SHP77 treated with DMSO at 0.1 percent for 48 hours (cell line): ENCODE results near the gene PRIMPOL.
"Not testable (repeated sequence)": the region's sequence is repeated elsewhere in the genome, so short reads cannot be mapped to it uniquely, and the experiment has no call there.

Experiments used
- DNase-seq: peaks from one replicate; lab custom pipeline; 2025; lab: John Stamatoyannopoulos, UW

The PRIMPOL gene, protein sequence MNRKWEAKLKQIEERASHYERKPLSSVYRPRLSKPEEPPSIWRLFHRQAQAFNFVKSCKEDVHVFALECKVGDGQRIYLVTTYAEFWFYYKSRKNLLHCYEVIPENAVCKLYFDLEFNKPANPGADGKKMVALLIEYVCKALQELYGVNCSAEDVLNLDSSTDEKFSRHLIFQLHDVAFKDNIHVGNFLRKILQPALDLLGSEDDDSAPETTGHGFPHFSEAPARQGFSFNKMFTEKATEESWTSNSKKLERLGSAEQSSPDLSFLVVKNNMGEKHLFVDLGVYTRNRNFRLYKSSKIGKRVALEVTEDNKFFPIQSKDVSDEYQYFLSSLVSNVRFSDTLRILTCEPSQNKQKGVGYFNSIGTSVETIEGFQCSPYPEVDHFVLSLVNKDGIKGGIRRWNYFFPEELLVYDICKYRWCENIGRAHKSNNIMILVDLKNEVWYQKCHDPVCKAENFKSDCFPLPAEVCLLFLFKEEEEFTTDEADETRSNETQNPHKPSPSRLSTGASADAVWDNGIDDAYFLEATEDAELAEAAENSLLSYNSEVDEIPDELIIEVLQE

DNA sequence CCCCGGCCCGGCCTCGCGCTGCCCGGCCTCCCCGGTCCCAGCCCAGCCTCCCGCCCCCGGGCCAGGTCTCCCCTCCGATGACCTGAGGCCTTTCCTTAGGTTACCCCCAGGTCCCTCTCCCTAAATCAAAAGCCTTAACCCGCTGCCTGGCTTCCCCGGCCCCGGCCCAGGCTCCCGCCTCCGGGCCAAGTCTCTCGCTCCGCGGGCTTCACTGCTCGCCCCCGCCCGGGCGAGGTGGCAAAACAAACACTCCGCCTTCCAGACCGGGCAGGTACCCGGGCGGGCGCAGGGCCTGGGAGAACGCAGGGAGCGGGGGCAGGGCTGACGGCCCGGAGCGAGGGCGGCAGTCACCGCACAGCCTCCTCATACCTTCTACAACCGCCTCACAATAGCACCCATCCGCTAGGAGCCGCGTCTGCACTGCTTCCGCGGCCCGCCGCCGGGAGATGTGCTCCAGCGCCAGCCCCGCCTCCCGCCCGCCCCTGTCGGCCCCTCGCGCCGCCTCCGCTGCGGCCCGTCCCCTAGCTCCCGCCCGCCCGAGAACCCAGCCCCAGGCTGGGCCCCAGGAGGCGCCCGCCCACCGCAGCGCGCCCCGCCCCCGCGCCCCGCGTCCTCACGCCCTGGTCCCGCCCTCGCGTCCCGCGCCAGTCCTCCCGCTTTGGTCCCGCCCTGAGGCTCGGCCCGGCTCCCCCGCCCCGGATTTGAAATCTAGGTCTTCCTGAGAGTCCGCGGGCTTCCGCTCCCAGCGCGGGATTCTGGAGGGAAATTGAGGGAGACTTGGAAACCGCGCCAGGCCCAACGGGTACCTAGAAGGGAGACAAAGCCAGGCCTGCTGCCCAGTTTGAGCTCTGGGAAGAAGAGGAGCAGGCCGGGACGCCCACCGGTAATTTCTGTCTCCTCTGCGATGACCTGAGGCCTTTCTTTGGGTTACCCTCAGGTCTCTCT is at the start of gene PRIMPOL, which contains the start of gene CASP3:
Gene PRIMPOL (plus strand): TSS at position 713 of the 945 bp plus-strand sequence. CDS start 7,403 bp downstream, outside the sequence.
Gene CASP3 (minus strand): TSS at position 422 of the 945 bp plus-strand sequence. CDS start 10,994 bp downstream, outside the sequence.
- DNase-seq, result peak; percentile 37

DNA sequence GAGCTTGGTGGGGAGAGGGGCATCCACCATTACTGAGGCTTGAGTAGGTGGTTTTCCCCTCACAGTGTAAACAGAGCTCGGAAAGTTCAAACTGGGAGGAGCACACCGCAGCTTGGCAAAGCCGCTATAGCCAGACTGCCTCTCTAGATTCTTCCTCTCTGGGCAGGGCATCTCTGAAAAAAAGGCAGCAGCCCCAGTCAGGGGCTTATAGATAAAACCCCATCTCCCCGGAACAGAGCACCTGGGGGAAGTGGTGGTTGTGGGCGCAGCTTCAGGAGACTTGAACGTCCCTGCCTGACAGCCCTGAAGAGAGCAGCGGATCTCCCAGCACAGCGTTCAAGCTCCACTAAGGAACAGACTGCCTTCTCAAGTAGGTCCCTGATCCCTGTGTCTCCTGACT is 48.6 kb upstream of the PRIMPOL start:
- not testable (repeated sequence) for DNase-seq

DNA sequence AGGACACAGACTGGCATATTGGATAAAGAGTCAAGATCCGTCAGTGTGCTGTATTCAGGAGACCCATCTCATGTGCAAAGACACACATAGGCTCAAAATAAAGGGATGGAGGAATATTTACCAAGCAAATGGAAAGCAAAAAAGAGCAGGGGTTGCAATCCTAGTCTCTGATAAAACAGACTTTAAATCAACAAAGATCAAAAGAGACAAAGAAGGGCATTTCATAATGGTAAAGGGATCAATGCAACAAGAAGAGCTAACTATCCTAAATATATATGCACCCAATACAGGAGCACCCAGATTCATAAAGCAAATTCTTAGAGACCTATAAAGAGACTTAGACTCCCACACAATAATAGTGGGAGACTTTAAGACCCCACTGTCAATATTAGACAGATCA is 46.7 kb upstream of the PRIMPOL start:
- DNase-seq, result not testable (repeated sequence)

DNA sequence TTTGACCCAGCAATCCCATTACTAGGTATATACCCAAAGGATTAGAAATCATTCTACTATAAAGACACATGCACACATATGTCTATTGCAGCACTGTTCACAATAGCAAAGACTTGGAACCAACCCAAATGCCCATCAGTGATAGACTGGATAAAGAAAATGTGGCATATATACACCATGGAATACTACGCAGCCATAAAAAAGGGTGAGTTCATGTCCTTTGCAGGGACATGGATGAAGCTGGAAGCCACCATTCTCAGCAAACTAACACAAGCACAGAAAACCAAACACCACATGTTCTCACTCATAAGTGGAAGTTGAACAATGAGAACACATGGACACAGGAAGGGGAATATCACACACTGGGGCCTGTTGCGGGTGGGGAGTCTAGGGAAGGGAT is 42.1 kb upstream of the PRIMPOL start:
- not testable (repeated sequence) for DNase-seq

DNA sequence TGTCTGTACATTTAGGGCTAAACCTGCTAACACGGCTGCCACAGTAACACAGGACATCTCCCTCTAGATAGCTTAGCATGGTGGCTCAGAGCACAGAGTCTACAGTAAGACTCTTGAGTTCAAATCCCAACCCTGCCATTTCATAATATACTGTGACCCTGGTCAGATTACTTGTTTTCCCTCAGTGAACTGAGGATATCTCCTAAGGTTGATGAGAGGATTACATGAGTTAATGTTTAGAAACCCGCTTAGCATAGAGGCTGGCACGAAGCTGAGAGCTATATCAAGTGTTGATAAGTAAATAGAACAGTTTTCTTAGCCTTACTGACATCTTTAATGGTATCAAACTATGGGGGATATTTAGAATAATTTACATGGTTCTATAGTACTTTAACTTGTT is 37.5 kb upstream of the PRIMPOL start:
- DNase-seq, result no peak

DNA sequence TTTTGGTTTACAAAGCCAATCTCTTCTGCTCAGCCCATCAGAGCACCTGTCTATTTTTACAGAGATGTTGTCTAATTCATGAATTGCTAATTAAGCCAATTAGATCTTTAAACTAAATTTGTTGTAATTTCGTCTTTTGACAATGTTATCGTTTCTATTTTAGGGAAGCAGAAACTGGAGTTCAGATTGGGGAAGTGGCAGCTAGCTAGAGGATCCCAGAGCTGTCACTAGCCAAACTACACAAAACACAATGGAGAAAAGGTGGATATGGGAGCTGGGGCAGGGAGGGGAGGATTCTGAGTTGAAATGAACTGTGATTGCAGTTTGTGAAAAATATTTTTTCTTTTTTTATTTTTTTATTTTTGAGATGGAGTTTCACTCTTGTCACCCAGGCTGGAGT is 36.1 kb upstream of the PRIMPOL start:
- DNase-seq, result no peak

DNA sequence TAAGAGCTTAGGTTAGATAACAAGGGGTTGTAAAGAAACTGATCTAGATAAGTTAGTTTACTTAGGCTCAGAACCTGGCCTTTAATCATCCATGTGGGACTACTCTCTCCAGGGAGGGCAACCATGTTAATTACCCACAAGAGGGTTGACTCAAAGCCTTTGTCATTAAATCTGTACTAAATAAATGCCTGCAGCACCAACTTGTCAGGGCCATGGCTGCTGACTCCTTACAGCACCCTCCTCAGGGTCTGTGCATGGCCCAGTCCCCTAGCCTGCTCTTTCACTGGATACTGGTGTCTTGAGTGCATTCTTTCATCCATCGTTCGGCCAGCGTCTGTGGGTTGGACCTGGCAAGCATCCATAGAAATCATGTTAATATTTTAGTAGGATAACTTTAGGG is 35.0 kb upstream of the PRIMPOL start:
- DNase-seq, result no peak

DNA sequence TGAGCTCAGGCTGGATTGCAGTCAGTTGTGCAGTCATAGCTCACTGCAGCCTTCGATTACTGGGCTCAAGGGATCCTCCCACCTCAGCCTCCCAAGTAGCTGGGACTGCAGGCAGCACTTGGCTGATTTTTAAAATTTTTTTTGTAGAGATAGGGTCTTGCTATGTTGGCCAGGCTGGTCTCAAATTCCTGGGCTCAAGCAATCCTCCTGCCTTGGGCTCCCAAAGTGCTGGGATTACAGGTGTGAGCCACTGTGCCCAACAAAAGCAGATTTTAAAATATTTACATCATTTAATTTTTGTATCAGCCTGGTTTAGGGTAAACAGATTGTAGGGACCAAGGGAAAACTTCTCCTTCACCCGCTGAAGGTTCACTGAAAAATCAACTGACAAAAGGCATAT is 33.4 kb upstream of the PRIMPOL start:
- DNase-seq, result not testable (repeated sequence)

DNA sequence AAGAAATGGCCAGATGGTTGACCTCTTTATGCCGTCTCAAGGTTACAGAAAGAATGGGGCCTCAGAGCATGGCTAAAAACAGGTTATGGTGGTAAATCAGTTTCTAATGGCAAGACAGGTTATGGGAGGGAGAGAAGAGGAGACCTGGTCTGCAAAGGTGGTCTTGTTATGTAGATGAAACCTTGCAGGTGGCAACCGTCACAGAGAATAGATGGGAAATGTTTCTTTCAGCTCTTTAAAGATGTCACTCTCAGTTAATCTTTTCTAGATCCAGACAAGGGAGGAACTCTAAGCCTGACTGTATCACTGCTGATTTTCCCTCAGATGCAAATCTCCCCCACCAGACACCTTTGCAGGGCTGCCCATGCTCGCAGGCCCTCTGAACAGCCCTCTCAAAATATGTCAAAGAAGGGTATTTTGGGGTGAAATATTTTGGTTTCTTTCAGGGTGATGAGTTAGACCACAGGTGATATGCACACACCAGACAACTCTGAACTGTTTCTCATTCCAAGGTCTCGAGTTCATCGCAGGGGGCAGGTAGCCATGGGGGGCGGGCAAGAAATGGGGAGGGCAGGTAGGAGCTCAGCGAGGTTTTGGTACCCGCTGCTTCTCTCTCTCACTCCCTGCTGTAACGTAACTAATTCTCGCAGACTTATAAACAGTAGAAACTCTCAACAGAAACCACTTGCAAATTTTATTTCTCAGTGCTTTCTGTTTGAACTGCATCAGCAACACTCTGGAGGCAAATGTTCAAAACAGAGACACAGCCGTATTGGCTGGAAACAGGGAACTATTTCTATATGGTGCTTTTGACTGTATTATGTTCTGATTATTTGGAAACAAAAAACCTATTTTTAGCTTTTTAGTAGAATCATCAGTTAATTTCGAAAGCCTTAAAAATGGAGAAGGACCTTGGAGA is 32.6 kb upstream of the PRIMPOL start:
- no peak for DNase-seq

DNA sequence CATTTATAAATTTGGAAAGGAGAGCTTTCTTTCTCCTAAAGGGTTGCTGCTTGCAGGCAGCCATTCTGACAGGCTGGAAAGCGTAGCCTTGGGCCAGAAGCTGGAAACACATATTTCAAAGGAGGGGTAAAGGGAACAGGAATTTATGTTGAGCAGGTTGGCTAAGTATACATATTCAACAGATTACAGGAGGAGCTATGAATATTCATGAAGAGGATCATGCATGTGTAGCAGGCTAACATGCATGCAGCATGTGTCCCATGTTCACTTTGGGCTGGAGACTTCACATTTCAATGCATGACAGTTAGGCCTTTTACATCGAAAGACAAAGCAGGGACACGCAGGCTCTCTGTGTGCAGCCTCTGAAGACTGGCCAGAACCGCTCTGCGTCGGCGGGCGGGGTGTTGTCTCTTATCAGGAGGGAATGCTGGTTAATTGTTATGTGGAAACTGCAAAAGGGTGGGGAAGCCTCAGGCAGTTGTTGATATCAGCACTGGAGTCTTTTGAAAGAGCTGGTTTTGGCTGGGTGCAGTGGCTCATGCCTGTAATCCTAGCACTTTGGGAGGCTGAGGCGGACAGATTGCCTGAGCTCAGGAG is 31.8 kb upstream of the PRIMPOL start:
- DNase-seq, result no peak

DNA sequence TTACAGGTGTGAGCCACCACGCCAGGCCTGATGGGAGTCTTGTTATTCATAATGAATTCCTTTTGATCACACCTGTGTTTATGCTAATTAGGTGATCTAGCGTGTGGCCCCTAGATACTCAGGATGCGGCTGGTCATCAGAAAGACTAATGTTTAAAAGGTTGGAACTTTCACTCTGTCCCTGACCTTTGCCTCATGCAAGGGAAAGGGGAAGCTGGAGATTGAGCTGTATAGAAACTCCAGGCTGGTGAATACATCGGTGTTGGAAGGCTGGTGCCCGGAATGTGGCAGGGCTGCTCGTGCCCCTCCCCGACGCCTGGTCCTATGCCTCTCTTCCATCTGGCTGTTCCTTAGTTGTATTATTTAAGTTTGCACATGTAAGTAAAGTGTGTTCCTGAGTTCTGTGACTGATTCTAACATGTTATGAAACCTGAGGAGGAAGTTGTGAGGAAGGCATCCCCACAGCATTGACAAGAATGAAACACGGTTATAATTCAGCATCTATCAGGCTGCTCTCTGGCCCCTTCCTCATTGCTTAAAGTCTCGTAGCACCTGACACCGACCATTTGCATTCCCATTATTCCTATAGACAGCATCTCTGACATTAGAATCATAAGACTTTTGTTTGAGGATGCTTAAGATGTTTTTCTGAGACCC is 29.2 kb upstream of the PRIMPOL start:
- DNase-seq, result no peak

DNA sequence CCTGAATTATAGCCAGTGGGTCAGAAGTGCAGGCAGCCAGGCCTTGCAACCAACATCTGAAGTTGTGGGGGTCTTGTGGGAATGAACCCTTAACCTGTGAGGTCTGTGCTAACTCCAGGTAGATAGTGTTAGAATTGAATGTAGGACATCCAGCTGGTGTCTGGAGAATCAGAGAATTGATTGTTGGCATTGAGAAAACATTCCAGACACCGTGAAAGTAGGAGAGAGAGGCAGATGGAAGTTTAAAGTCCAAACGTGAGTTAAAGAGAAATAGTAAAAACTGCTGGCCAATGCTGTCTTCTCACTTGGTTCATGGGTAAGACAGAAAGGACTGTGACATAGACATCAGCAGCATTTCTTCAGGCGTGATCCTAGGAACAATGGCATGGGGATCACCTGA is 28.0 kb upstream of the PRIMPOL start:
- no peak for DNase-seq

DNA sequence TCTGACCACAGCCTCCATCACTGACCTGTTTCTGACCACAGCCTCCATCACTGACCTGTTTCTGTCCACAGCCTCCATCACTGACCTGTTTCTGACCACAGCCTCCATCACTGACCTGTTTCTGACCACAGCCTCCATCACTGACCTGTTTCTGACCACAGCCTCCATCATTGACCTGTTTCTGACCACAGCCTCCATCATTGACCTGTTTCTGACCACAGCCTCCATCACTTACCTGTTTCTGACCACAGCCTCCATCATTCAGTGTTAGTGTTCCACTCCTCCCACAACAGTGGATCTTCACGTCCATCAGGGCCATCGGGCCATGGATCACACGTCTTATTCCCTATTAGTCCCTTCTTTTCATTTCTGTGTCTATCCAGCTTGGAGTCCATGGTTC is 25.0 kb upstream of the PRIMPOL start:
- not testable (repeated sequence) for DNase-seq

DNA sequence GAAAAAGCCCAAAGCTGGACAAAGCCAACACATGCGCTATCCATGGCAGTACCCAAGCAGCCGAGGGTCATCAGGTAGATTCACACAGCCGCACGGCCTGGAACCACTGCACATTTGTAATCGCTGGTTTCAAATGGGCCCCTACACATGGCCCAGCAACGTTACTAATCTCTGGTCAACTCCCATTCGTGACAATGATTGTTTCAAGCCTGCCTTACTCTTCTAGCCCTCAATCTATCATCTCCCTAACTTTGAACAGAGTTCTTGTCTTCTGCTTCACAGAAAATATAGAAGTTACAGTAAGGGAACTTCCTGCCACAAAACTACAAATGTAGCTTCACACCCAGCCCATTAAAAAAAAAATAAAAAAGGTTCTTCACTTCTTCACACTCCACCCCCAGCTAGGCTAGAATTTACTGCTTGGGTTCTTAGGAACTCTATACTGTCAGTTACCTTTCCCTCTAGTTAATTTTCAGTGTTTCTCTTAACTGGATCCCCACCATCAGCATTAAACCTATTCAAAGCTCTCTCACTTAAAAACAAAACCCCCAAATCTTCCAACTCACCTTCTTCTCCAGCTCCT is 24.5 kb upstream of the PRIMPOL start:
- no peak for DNase-seq

DNA sequence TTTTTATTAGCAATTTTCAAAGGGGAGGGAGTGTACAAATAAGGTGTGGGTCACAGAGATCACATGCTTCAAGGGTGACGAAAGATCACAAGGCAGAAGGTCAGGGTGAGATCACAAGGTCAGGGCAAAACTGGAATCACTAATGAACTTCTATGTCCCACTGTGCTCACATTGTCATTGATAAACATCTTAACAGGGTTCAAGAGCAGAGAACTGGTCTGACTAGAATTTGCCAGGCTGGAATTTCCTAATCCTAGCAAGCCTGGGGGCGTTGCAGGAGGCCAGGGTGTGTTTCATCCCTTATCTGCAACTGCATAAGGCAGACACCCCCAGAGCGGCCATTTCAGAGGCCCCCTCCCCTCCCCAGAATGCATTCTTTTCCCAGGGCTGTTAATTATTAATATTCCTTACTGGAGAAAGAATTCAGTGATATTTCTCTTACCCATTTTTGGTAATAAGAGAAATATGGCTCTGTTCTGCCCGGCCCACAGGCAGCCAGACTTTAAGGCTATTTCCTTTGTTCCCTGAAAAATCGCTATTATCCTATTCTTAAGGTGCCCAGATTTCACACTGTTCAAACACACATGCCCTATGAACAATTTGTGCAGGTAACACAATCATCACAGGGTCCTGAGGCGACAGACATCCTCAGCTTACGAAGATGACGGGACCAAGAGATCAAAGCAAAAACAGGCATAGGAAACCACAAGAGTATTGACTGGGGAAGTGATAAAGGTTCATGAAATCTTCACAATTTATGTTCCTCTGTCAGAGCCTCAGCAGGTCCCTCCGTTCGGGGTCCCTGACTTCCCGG is 23.5 kb upstream of the PRIMPOL start:
- DNase-seq, result not testable (repeated sequence)

DNA sequence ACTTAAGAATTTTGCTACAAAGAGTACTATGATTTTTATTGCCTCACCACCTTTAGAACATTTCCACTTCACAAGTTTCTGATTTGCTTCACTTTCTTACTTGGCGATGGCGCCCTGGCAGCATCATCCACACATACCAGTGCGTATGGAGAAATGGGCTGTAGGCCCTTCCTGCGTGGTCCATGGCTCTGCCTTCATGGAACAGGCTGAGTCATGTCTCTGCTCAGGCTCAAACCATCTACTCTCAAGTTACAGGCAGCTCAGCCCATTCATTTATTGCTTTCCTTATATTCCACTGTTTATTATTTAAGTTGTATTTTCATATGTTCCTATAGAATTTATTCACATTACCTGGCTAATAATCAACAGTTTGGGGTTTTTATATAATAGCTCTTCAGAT is 21.4 kb upstream of the PRIMPOL start:
- no peak for DNase-seq

DNA sequence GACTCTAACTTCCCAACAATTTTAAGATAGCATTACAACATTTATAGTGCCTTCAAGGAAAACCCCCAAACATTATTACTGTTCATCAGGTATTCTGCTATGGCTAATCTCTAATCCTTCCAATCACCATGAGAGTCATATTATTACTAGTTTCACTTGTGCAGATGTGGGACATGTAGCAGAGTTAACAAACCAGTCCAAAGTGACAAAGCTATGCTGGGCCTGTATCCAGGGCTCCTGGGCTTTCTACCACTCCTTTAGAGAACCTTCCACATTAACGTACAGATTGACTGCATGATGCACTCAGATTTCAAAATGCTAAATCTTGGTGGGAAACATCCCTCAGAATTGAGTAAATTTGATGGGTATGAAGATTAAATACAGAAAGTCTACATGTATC is 16.7 kb upstream of the PRIMPOL start:
- DNase-seq, result no peak

DNA sequence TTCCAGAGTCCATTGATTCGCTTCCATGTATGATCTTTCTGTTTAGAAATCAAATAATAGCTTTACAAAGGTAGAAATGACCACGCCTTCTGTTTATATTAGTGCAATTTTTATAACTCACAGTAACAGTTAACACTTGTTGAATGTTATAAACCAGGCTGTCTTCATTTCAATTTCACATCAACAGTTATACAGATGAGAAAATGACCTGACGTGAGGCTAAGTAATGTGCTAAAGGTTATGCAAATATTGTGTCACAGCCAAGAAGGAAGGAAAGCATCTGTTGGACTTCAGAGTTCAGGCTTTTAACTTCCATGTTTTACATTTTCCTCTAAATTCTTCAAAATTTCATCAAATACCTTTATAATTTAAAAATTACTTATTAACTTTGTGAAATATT is 14.2 kb upstream of the PRIMPOL start:
- no peak for DNase-seq

DNA sequence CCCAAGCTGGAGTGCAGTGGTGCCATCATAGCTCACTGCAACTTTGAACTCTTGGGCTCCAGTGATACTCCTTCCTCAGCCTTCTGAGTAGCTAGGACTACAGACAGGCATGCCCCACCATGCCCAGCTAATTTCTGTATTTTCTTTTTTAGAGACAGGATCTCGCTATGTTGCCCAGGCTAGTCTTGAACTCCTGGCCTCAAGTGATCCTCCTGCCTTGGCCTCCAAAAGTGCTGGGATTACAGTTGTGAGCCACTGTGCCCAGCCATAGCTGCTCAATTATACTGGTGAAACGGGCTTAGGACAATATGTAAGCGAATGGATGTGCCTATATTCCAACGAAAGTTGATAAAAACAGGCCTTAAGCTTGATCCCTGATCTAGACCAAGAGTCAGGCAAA is 13.4 kb upstream of the PRIMPOL start:
- no peak for DNase-seq
